WTC11 (cell line): Measurements from ENCODE around the gene GYS1.

Experiments
- FOXJ3 ChIP-seq: sonication (generic); formaldehyde crosslinking; IDR thresholded peaks from 2 replicates; pipeline ENCODE4 v1.9.0; 2021; ENCODE audit warnings: missing genetic modification reagents, mild to moderate bottlenecking, borderline replicate concordance
- FOXP1 ChIP-seq: sonication (generic); formaldehyde crosslinking; IDR thresholded peaks from 2 replicates; pipeline ENCODE4 v1.8.0; 2022; ENCODE audit warnings: missing genetic modification reagents, mild to moderate bottlenecking, moderate library complexity, borderline replicate concordance
- HMGA2 ChIP-seq: fragments of 250-450 bp; sonication (Bioruptor Pico); IDR thresholded peaks from 2 replicates; pipeline ENCODE4 v1.4.0; 2021; ENCODE audit warnings: mild to moderate bottlenecking, moderate library complexity
- HMGXB4 ChIP-seq: sonication (generic); formaldehyde crosslinking; IDR thresholded peaks from 2 replicates; pipeline ENCODE4 v1.8.1; 2023; ENCODE audit warnings: mild to moderate bottlenecking, moderate library complexity, missing genetic modification reagents
- IRF2 ChIP-seq: sonication (generic); formaldehyde crosslinking; IDR thresholded peaks from 2 replicates; pipeline ENCODE4 v1.8.0; 2022; ENCODE audit warnings: low read depth, missing genetic modification reagents, borderline replicate concordance
- ZNF232 ChIP-seq: sonication (generic); formaldehyde crosslinking; IDR thresholded peaks from 2 replicates; pipeline ENCODE4 v1.8.0; 2022; ENCODE audit warnings: mild to moderate bottlenecking, missing genetic modification reagents
- TF ChIP-seq, protein P1 (sequence below): sonication (generic); formaldehyde crosslinking; IDR thresholded peaks from 2 replicates; pipeline ENCODE4 v1.8.1; 2023; ENCODE audit warnings: mild to moderate bottlenecking, missing genetic modification reagents, moderate library complexity
- TF ChIP-seq, protein P2 (sequence below): fragments of 200-600 bp; IDR thresholded peaks from 2 replicates; pipeline ENCODE4 v1.8.0; 2022; ENCODE audit warnings: antibody characterized with exemption
- TF ChIP-seq, protein P3 (sequence below): fragments of 250-450 bp; sonication (Bioruptor Pico); IDR thresholded peaks from 2 replicates; pipeline ENCODE4 v2.1.2; 2022; ENCODE audit warnings: mild to moderate bottlenecking, moderate library complexity

GRCh38 chr19:49022116-49022515 is 29.0 kb upstream of the GYS1 start:
- TF ChIP-seq, protein P1, sequence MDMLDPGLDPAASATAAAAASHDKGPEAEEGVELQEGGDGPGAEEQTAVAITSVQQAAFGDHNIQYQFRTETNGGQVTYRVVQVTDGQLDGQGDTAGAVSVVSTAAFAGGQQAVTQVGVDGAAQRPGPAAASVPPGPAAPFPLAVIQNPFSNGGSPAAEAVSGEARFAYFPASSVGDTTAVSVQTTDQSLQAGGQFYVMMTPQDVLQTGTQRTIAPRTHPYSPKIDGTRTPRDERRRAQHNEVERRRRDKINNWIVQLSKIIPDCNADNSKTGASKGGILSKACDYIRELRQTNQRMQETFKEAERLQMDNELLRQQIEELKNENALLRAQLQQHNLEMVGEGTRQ (CRISPR knock-in tag), result no peak
- TF ChIP-seq FOXJ3, result no peak
- TF ChIP-seq, protein P2, sequence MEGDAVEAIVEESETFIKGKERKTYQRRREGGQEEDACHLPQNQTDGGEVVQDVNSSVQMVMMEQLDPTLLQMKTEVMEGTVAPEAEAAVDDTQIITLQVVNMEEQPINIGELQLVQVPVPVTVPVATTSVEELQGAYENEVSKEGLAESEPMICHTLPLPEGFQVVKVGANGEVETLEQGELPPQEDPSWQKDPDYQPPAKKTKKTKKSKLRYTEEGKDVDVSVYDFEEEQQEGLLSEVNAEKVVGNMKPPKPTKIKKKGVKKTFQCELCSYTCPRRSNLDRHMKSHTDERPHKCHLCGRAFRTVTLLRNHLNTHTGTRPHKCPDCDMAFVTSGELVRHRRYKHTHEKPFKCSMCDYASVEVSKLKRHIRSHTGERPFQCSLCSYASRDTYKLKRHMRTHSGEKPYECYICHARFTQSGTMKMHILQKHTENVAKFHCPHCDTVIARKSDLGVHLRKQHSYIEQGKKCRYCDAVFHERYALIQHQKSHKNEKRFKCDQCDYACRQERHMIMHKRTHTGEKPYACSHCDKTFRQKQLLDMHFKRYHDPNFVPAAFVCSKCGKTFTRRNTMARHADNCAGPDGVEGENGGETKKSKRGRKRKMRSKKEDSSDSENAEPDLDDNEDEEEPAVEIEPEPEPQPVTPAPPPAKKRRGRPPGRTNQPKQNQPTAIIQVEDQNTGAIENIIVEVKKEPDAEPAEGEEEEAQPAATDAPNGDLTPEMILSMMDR, result no peak
- TF ChIP-seq, protein P3, sequence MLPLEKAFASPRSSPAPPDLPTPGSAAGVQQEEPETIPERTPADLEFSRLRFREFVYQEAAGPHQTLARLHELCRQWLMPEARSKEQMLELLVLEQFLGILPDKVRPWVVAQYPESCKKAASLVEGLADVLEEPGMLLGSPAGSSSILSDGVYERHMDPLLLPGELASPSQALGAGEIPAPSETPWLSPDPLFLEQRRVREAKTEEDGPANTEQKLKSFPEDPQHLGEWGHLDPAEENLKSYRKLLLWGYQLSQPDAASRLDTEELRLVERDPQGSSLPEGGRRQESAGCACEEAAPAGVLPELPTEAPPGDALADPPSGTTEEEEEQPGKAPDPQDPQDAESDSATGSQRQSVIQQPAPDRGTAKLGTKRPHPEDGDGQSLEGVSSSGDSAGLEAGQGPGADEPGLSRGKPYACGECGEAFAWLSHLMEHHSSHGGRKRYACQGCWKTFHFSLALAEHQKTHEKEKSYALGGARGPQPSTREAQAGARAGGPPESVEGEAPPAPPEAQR (CRISPR knock-in tag), result no peak
- no peak for TF ChIP-seq FOXP1
- no peak for TF ChIP-seq HMGA2 (CRISPR knock-in tag)
- no peak for TF ChIP-seq IRF2 (CRISPR knock-in tag)
- no peak for TF ChIP-seq HMGXB4
- no peak for TF ChIP-seq ZNF232 (CRISPR knock-in tag)
